ENCODE measurements around the gene HINT2. TPM values are rescaled to one million over a fixed set of nuclear protein-coding genes. Genes with fewer than 3 reads are reported as not detected.

Gene HINT2
- total RNA-seq, 1 experiment from 2014 or later = 33.9 TPM

DNA sequence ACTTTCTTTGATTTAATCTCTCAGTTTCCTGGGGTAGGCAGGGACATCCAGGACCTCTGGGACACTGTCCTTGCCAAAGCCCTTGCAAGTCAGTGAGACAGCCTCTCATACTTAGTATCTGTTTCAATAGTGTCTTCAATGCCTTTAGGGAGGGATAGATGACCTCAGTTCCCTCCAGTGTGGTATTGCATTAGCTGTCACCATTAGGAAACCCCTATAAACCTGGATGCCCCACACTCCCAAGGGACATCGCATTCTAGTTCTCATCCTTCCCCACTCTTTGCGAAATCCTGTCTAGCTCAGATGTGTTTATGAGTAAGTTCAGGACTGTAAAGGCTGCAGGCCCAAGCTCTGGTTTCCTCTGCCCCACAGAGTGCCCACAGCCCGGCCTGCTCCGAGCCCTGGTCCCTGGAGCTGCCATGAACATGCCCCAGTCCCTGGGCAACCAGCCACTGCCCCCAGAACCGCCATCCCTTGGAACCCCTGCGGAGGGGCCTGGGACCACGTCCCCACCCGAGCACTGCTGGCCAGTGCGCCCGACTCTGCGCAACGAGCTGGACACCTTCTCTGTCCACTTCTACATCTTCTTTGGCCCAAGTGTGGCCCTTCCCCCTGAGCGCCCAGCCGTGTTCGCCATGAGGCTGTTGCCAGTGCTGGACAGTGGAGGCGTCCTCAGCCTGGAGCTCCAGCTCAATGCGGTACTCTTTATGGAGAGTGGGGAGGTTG lies 27.3 kb upstream of the HINT2 start:
- DNase-seq = no peak

DNA sequence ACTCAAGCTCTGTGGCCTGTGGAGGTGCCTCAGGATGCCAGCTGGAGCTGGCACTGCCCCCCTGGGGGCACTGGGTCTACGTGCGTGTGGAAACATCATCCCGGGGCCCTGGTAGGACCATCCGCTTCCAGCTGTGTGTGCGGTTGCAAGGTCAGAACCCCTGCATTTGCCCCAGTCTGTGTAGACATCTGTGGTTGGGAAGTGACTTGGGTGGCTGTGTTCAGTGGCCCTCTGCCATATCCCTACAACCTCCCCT lies 26.7 kb upstream of the HINT2 start:
- no peak overlapping the region for H3K4me3 Mint-ChIP-seq (ENCODE audit: low read depth, unreplicated experiment)
- no peak for DNase-seq
- intact Hi-C loops (cut with micrococcal nuclease; ENCODE audit: unreplicated experiment) = no loop called here
- peaks cover 11% of the 10 kb centered on the region for H3K4me1 Mint-ChIP-seq (ENCODE audit: low read depth, unreplicated experiment)
- H3K27ac Mint-ChIP-seq (ENCODE audit: unreplicated experiment) = no peak overlapping the region
- no peaks in the 10 kb centered on the region for H3K9me3 Mint-ChIP-seq (ENCODE audit: low read depth, unreplicated experiment)
- no TSS peak for BruUV-seq (replicated peaks)
- TF ChIP-seq, protein P1, sequence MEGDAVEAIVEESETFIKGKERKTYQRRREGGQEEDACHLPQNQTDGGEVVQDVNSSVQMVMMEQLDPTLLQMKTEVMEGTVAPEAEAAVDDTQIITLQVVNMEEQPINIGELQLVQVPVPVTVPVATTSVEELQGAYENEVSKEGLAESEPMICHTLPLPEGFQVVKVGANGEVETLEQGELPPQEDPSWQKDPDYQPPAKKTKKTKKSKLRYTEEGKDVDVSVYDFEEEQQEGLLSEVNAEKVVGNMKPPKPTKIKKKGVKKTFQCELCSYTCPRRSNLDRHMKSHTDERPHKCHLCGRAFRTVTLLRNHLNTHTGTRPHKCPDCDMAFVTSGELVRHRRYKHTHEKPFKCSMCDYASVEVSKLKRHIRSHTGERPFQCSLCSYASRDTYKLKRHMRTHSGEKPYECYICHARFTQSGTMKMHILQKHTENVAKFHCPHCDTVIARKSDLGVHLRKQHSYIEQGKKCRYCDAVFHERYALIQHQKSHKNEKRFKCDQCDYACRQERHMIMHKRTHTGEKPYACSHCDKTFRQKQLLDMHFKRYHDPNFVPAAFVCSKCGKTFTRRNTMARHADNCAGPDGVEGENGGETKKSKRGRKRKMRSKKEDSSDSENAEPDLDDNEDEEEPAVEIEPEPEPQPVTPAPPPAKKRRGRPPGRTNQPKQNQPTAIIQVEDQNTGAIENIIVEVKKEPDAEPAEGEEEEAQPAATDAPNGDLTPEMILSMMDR (IDR thresholded peaks at IDR 0.05; ENCODE audit: unreplicated experiment) = no peak
- CTCF ChIA-PET = no interaction called here
- H3K27me3 Mint-ChIP-seq (ENCODE audit: unreplicated experiment) = peaks cover 17% of the 10 kb centered on the region
- no peaks in the 10 kb centered on the region for H3K36me3 Mint-ChIP-seq (ENCODE audit: insufficient read depth, unreplicated experiment)

More for the DNA sequence above, 27.3 kb upstream of the HINT2 start:
- Mint-ChIP-seq H3K9me3 (ENCODE audit: low read depth, unreplicated experiment) (no peaks in the 10 kb centered on the region), H3K27ac (ENCODE audit: unreplicated experiment) (no peak overlapping the region), H3K36me3 (ENCODE audit: insufficient read depth, unreplicated experiment) (no peaks in the 10 kb centered on the region), H3K4me3 (ENCODE audit: low read depth, unreplicated experiment) (no peak overlapping the region), H3K27me3 (ENCODE audit: unreplicated experiment) (peaks cover 17% of the 10 kb centered on the region), H3K4me1 (ENCODE audit: low read depth, unreplicated experiment) (peaks cover 11% of the 10 kb centered on the region)
- intact Hi-C loops (cut with micrococcal nuclease; ENCODE audit: unreplicated experiment) = no loop called here
- no TSS peak for BruUV-seq (replicated peaks)
- TF ChIP-seq, protein P1 (IDR thresholded peaks at IDR 0.05; ENCODE audit: unreplicated experiment) = no peak
- CTCF ChIA-PET = interaction anchor here (0.5 kb wide), 1 partner anchor 65 kb away, joined by 4 read pairs; no protein-coding TSS in a partner anchor

DNA sequence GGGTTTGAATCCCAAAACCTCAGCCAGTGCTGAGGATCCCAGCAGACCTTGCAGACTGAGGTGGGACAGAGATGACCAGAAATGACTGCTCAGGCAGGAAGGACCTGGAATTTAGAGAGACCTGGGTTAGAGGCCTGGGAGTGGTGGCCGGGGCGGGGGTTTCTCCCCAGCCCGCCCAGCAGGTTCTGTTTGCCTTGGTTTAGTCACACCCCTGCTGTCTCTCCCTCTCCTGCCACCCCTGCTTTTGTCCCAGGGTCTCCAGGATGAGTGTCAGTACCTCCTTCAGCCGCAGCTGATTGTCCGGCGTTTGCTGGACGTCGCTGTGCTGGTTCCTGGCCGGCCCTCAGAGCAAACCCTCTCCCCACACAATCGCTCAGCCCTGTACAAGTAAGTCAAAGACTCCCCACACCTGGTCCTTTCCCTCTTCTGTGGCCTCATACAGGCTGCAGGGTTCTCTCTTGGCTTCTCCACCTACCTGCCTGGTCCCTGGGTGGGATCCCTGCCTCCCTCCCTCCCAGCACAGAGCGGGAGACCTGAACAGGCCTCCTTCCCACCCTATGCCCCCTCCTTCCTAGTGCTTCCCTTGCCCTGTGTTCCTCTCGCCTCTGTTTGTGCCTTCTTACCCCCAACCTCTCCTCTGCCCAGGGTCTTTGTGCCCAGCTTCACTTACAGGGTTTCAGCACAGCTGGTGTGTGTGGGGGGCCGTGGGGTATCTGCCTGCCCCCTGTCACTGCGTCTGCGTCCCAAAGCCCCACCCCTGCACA lies 26.2 kb upstream of the HINT2 start:
- intact Hi-C loops (cut with micrococcal nuclease; ENCODE audit: unreplicated experiment) = no loop called here
- CTCF ChIA-PET = no interaction called here

DNA sequence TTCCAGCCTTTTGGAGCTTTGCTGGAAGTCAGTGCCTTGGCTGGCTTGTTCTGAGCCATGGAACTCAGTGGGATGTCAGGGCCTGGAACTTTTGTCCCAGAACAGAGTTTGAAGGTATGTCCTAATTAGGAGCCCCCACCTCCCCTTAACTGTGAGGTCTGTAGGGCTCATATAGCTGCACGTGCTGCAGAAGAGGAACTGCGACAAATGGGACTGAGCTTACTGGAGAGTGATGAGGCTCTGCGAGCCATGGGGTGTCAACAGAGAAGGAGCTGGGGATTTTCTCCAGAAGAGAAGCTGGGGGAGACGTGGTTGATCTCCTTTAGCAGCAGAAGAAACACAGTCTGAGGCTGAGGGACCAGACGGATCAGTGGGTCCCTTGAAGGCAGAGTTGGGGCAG lies 25.1 kb upstream of the HINT2 start:
- BruUV-seq (replicated peaks) = no TSS peak
- intact Hi-C loops (cut with micrococcal nuclease; ENCODE audit: unreplicated experiment) = no loop called here

More for the DNA sequence above, 26.2 kb upstream of the HINT2 start:
- DNase-seq = no peak
- BruUV-seq (replicated peaks) = no TSS peak
- Mint-ChIP-seq H3K27ac (ENCODE audit: unreplicated experiment) (no peak overlapping the region), H3K9me3 (ENCODE audit: low read depth, unreplicated experiment) (no peaks in the 10 kb centered on the region), H3K4me1 (ENCODE audit: low read depth, unreplicated experiment) (peaks cover 11% of the 10 kb centered on the region), H3K4me3 (ENCODE audit: low read depth, unreplicated experiment) (no peak overlapping the region), H3K36me3 (ENCODE audit: insufficient read depth, unreplicated experiment) (no peaks in the 10 kb centered on the region), H3K27me3 (ENCODE audit: unreplicated experiment) (peaks cover 17% of the 10 kb centered on the region)
- TF ChIP-seq, protein P1 (IDR thresholded peaks at IDR 0.05; ENCODE audit: unreplicated experiment) = no peak

More for the DNA sequence above, 25.1 kb upstream of the HINT2 start:
- TF ChIP-seq, protein P1 (IDR thresholded peaks at IDR 0.05; ENCODE audit: unreplicated experiment) = no peak
- H3K36me3 Mint-ChIP-seq (ENCODE audit: insufficient read depth, unreplicated experiment) = no peaks in the 10 kb centered on the region
- CTCF ChIA-PET = no interaction called here
- H3K9me3 Mint-ChIP-seq (ENCODE audit: low read depth, unreplicated experiment) = no peaks in the 10 kb centered on the region
- H3K27me3 Mint-ChIP-seq (ENCODE audit: unreplicated experiment) = peaks cover 17% of the 10 kb centered on the region
- DNase-seq = no peak
- H3K4me1 Mint-ChIP-seq (ENCODE audit: low read depth, unreplicated experiment) = peaks cover 9% of the 10 kb centered on the region
- no peak overlapping the region for H3K27ac Mint-ChIP-seq (ENCODE audit: unreplicated experiment)
- H3K4me3 Mint-ChIP-seq (ENCODE audit: low read depth, unreplicated experiment) = no peak overlapping the region
